Thoracic aorta (tissue), 2 donors: Measurements from ENCODE around the gene KCNN3. TPM values are rescaled to one million over a fixed set of nuclear protein-coding genes. Genes with fewer than 3 reads are reported as not detected.
A peak's percentile ranks its signal among the peaks of the same experiment; 100 is the strongest.

ENCODE experiments used
- ATAC-seq: fragments of 150-250 bp; one replicate; pipeline ENCODE4 v1.8.0; 2017; ENCODE audit warnings: low read depth; ENCODE audit not compliant: insufficient number of reproducible peaks, low FRiP score
- DNase-seq: peaks from one replicate; pipeline ENCODE4 v3.0.0-alpha.2; 2020; ENCODE audit warnings: low spot score
- H3K27ac ChIP-seq, 2 donors: fragments of 200-600 bp; sonication (generic); 1 replicate in 1 of 2; 2 replicates in 1 of 2; pipeline ENCODE4 v1.5.1; 2016; ENCODE audit warnings: mild to moderate bottlenecking in 2 of 2, moderate library complexity in 2 of 2
- H3K27me3 ChIP-seq: fragments of 200-600 bp; sonication (generic); replicated peaks from 2 replicates; pipeline ENCODE4 v1.6.0; 2016; ENCODE audit warnings: mild to moderate bottlenecking; ENCODE audit not compliant: insufficient read depth
- H3K36me3 ChIP-seq: fragments of 200-600 bp; sonication (generic); one replicate; pipeline ENCODE4 v1.5.1; 2016
- H3K4me1 ChIP-seq, 2 donors: fragments of 200-600 bp; sonication (generic); 1 replicate in 1 of 2; 2 replicates in 1 of 2; pipeline versions ENCODE4 v1.5.1 to v1.6.0; 2016; ENCODE audit warnings: low read depth in 2 of 2, mild to moderate bottlenecking in 1 of 2; ENCODE audit not compliant: control insufficient read depth in 1 of 2
- H3K4me3 ChIP-seq: fragments of 200-600 bp; sonication (generic); 2 replicates; pipeline ENCODE4 v1.5.1; 2016; ENCODE audit warnings: mild to moderate bottlenecking
- H3K9me3 ChIP-seq: fragments of 200-600 bp; sonication (generic); 2 replicates; pipeline ENCODE4 v1.5.1; 2016
- CTCF ChIP-seq: fragments of 200-600 bp; sonication (generic); IDR thresholded peaks from one replicate; pipeline ENCODE4 v1.5.1; 2019; ENCODE audit warnings: antibody characterized with exemption
- total RNA-seq, 2 donors: library from RNA; depleted of rRNA; stranded (reverse); fragments of >200 nt; gene quantifications; one replicate each; pipeline versions ENCODE4 v1.1.0 to v1.2.3, GENCODE V29; 2016

KCNN3 gene
- total RNA-seq, 2 donors from 2014 or later: 0.95 to 1.8 TPM

- TF ChIP-seq CTCF: no peak
- DNase-seq (no peak), ATAC-seq (no peak)
- H3K9me3 ChIP-seq: no peaks in the 10 kb centered on the region
- no peaks in the 10 kb centered on the region for H3K36me3 ChIP-seq
- no peaks in the 10 kb centered on the region for H3K27me3 ChIP-seq
- H3K4me1 ChIP-seq: peaks cover 0 to 2% of the 10 kb centered on the region in 2 donors
- no peak overlapping the region for H3K4me3 ChIP-seq
- H3K27ac ChIP-seq: no peak overlapping the region
These were observed 134.3 kb downstream of the KCNN3 start for GRCh38 chr1:154735804-154736168.

GRCh38 chr1:154735061-154735803, 134.8 kb downstream of the KCNN3 start:
- H3K36me3 ChIP-seq: no peaks in the 10 kb centered on the region
- H3K9me3 ChIP-seq: no peaks in the 10 kb centered on the region
- no peaks in the 10 kb centered on the region for H3K27me3 ChIP-seq
- no peak overlapping the region for H3K4me3 ChIP-seq
- H3K27ac ChIP-seq: no peak overlapping the region
- ATAC-seq: no peak
- peaks cover 0 to 4% of the 10 kb centered on the region in 2 donors for H3K4me1 ChIP-seq
- DNase-seq: no peak
- no peak for TF ChIP-seq CTCF

DNA sequence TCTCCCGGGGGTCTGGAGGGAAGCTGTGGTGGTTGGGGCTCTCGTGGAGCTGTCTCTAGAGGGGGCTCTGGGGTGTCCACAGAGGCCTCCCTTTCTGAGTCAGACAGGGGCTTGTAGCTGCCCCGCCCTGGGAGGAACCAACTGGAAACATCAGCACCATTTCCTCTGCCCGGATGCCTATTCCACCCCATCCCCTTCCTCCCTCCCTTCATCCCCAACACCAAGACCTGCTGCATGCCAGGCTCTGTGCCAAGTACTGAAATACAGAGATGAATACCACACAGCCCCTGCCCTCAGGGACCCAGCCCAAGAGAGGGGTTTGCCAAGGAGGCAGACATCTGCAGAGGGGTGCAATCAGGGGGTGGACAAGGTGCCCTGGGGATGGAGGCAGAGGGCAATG, 136.5 kb downstream of the KCNN3 start:
- peaks cover 0 to 4% of the 10 kb centered on the region in 2 donors for H3K4me1 ChIP-seq
- DNase-seq (no peak), ATAC-seq (no peak)

DNA sequence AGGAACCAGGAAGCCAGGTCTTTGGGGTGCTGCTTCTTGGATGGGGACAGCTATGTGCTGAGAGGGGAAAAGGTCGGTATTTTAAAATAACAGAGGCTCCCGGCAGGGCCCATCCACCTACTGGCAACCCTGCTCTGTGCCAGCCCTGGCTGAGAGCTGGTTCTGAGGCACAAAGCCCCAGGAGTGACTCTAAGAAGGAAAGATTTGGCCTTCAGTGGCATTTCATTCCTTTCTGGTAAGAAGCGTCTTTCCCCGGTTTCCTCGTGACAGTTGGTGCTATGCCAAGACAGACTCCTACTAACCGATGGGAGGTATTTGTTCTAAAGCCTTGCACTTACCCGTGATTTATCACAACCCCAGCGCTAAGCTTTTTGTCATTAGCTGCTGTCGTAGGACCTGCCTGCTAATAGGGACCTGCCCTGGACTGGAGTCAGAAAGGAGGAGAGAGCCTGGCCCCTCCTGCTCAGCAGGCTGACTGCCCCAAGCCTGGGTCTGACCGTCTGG, 139.0 kb downstream of the KCNN3 start:
- ATAC-seq (no peak), DNase-seq (no peak)
- H3K27me3 ChIP-seq: no peaks in the 10 kb centered on the region
- H3K4me1 ChIP-seq: peaks cover 0 to 7% of the 10 kb centered on the region in 2 donors
- H3K4me3 ChIP-seq: no peak overlapping the region
- H3K36me3 ChIP-seq: no peaks in the 10 kb centered on the region
- TF ChIP-seq CTCF: no peak
- no peaks in the 10 kb centered on the region for H3K9me3 ChIP-seq
- H3K27ac ChIP-seq: peak overlapping the region in 1 of 2 donors; percentile 29

More for the DNA sequence above, 136.5 kb downstream of the KCNN3 start:
- Histone ChIP-seq H3K4me3 (no peak overlapping the region), H3K9me3 (no peaks in the 10 kb centered on the region), H3K36me3 (no peaks in the 10 kb centered on the region), H3K27me3 (no peaks in the 10 kb centered on the region), H3K27ac (no peak overlapping the region)
- TF ChIP-seq CTCF: no peak

- H3K4me3 ChIP-seq: no peak overlapping the region
- no peak overlapping the region for H3K27ac ChIP-seq
- H3K36me3 ChIP-seq: no peaks in the 10 kb centered on the region
- peaks cover 0 to 7% of the 10 kb centered on the region in 2 donors for H3K4me1 ChIP-seq
- DNase-seq (no peak), ATAC-seq (no peak)
- no peak for TF ChIP-seq CTCF
- no peaks in the 10 kb centered on the region for H3K27me3 ChIP-seq
- no peaks in the 10 kb centered on the region for H3K9me3 ChIP-seq
These were observed 139.8 kb downstream of the KCNN3 start for GRCh38 chr1:154730259-154730658.
